NCI-H146 (cell line): Measurements from ENCODE around the gene CTXN1.
"Not testable (repeated sequence)": the region's sequence is repeated elsewhere in the genome, so short reads cannot be mapped to it uniquely, and the experiment has no call there.

ENCODE experiments used
- DNase-seq: peaks from one replicate; lab custom pipeline; 2025; lab: John Stamatoyannopoulos, UW

CTXN1 gene

GRCh38 chr19:7900401-7900870 is 25.5 kb downstream of the CTXN1 start:
- no peak for DNase-seq

GRCh38 chr19:7899751-7900378 is 26.1 kb downstream of the CTXN1 start:
- DNase-seq, result peak; percentile 8

GRCh38 chr19:7898967-7899366 is 27.0 kb downstream of the CTXN1 start:
- no peak for DNase-seq

GRCh38 chr19:7897292-7897691 is 28.6 kb downstream of the CTXN1 start:
- no peak for DNase-seq

GRCh38 chr19:7895565-7895964 is 30.4 kb downstream of the CTXN1 start:
- no peak for DNase-seq

GRCh38 chr19:7894612-7895309 is 31.2 kb downstream of the CTXN1 start:
- DNase-seq, result no peak

GRCh38 chr19:7893362-7894101 is 32.4 kb downstream of the CTXN1 start:
- DNase-seq, result not testable (repeated sequence)

- DNase-seq, result no peak
Measured at GRCh38 chr19:7888826-7889217, 37.1 kb downstream of the CTXN1 start.

- peak; percentile 33 for DNase-seq
Measured at GRCh38 chr19:7888145-7888825, 37.6 kb downstream of the CTXN1 start, which contains the start of gene LRRC8E. TSS of gene LRRC8E (plus strand) at chr19:7888510. CDS start at chr19:7895604, 7,094 bp downstream.

GRCh38 chr19:7887408-7888144 is 38.4 kb downstream of the CTXN1 start:
- DNase-seq, result no peak

- no peak for DNase-seq
Measured at GRCh38 chr19:7885818-7886217, 40.1 kb downstream of the CTXN1 start.

GRCh38 chr19:7883796-7884570 is 42.0 kb downstream of the CTXN1 start:
- no peak for DNase-seq

GRCh38 chr19:7883105-7883504 is 42.8 kb downstream of the CTXN1 start:
- peak; percentile 63 for DNase-seq

- DNase-seq, result no peak
Measured at GRCh38 chr19:7881910-7882309, 44.0 kb downstream of the CTXN1 start.

- DNase-seq, result no peak
Measured at GRCh38 chr19:7879836-7880235, 46.1 kb downstream of the CTXN1 start.

- DNase-seq, result no peak
Measured at GRCh38 chr19:7879111-7879807, 46.7 kb downstream of the CTXN1 start.

GRCh38 chr19:7877249-7877836 is 48.6 kb downstream of the CTXN1 start:
- DNase-seq, result no peak

GRCh38 chr19:7874897-7875273 is 51.0 kb downstream of the CTXN1 start:
- peak; percentile 23 for DNase-seq
